EH (cell line): ENCODE results near the gene TM4SF20.
"Not testable (repeated sequence)": the region's sequence is repeated elsewhere in the genome, so short reads cannot be mapped to it uniquely, and the experiment has no call there.

Experiments
- DNase-seq: peaks from one replicate; pipeline ENCODE4 v3.0.0-alpha.2; 2015; ENCODE audit warnings: low read depth

Gene TM4SF20

DNA sequence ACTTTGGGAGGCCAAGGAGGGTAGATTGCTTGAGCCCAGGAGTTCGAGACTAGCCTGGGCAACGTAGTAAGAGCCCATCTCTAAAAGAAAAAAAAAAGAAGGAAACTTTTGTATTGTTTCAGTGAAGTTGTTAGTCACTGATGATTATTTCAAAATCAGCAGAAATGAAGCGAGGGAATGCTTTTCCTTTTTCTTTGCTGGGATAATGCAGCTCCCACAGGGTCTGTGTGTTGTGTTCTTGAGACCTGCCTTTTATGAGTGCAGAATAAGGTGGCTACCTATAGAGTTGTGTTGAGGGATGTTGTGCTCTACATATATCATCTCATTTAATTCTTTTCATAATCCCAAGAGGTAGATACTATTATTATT, 11.7 kb downstream of the TM4SF20 start:
- no peak for DNase-seq

DNA sequence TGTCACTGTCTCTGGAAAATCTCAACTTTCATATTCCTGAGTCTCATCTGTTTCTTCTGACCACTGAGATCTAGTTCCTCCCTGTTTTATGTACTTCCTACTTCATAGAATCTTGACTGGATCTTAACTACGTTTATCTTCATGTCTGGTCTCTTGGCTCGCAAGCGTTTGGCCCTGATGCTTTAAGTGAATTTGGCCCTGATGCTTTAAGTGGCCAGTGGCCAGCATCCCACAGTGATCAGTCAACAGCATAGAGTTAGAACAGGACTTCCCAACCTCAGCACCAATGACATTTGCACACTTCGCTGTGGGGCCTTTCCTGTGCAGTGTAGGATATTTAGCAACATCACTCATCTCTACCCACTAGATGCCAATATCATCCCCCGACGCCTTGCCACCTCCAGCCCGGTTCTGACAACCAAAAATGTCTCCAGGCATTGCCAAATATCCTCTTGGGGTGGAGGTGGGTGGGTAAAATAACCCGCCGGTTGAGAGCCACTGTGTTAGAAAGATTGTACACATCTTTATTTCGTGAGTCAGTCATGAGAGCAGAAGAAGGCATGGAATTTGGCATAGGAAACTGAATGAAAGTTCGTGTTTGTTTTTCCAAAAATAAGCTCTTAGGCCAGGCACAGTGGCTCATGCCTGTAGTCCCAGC, 12.2 kb downstream of the TM4SF20 start:
- DNase-seq: peak; percentile 91

DNA sequence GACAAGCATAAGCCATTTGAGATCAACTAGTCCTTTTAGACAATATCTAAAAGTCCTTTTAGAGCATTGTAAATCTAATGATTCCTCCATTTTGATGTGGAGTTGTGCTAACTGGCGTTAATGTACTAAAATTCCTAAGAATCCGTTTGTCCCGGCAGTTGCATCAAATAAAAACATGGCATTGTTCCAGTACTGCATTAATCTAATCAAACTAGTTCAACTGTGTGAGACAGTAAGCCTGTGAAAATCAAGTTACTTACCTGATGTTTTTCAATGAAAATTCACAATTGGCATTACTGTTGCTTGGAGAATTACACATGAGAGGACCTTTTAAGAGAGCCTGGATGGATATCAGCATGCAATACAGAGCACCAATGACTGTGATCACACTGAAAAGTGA, 13.3 kb downstream of the TM4SF20 start:
- DNase-seq: peak; percentile 36

DNA sequence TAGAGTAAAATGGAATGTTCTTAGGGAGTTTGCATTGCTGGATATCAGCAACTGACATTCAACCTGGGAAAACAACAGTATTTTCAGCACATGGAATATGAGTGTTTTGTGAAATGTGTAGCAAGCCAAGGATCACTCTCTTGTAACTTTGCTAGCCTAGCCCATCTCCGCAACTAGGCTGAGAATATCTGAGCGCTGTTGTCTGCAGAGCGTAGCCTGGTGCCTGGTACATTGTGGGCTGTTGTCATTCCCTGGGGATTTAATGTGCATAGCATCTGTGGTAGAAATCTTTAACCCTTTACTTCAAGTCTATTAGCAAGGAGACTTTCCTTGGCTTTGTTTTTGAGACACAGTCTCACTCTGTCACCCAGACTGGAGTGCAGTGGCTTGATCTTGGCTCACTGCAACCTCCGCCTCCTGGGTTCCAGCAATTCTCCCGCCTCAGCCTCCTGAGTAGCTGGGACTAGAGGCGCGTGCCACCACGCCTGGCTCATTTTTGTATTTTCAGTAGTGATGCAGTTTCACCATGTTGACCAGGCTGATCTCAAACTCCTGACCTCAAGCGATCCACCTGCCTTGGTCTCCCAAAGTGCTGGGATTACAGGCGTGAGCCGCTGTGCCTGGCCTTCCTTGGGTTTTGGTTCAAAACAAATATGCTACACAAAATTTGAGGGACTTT, 14.4 kb downstream of the TM4SF20 start:
- DNase-seq: not testable (repeated sequence)

DNA sequence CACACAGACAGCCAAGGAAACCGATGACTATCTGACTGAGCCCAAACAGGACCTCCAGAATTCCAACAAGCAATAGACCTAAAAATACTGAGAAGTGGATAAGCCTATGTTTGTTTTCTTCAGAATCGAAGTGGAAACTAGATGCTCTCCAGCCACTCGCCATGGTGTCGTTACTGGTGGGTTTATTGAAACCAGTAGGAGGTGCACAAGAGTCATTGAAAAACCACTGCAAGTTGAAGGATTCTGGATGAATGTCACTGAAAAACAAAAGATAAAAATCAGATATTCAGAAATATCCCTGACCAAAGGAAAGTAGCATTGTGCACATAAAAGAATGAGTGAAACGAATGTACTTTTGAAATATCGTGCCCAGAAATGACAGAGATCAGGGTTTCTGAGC, 15.3 kb downstream of the TM4SF20 start:
- no peak for DNase-seq

DNA sequence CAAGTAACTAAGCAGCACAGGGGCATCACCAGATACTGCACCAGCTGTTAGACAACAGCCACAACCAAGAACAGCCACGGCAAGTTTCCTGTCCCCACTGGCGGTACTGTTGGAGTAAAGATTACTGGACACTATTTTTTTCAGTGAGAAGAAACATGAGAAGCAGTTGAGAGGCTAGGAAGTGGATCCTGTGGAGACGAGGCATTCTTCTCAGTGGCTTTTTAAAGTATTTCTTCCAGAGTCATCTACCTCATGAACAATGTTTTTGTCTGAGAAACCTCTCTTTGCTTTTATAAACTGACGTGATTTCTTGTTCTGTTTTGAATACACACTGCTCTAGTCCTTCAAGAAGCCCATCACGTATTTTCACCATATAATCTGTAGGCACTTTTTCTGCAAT, 18.8 kb downstream of the TM4SF20 start:
- no peak for DNase-seq

DNA sequence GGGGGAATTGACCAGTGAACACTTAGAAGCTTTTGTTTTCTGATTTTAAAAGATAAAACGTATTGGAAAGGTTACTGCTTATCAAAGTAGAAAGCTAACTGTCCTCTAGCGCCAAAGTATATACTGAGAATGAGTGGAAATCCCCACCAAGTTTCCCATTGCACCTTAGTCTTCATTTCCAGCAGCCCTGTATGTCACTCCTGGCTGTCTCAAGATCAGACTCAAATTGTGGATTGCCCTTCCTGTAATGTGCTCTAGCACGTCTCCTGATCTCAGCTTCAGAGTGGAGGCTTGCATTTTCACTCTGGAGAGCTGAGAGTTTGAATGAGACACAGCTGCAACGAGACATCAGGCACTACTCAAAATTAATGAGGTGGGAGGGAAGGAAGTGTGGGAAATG, 27.5 kb downstream of the TM4SF20 start:
- no peak for DNase-seq

DNA sequence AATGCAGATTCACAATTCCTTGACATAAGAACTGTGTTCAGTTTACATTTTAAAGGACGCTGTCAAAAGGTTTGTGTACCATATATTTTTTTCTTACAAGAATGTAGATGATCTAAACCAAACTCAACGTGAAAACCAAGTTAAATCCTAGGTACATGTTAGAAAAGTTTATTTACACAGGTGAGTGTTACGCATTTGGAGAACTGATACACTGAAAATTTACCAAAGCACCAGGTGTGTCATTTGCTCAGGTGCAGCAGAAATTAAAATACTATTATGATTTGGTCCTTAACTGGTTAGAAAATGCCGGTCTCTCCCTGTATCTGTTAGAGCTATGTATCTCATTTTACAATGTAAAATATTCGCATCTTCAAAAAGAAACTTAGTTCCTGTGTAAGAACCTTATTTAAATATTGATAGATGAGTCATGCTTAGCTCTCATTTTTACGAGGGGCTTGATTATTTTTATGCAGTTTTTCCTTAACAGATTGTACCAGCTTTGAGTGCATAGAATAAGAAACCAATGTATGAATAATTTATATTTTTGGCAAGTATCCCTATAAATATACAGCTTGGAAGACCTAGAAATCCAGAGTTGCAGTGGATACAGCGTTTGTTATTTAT, 29.0 kb downstream of the TM4SF20 start:
- DNase-seq: no peak

DNA sequence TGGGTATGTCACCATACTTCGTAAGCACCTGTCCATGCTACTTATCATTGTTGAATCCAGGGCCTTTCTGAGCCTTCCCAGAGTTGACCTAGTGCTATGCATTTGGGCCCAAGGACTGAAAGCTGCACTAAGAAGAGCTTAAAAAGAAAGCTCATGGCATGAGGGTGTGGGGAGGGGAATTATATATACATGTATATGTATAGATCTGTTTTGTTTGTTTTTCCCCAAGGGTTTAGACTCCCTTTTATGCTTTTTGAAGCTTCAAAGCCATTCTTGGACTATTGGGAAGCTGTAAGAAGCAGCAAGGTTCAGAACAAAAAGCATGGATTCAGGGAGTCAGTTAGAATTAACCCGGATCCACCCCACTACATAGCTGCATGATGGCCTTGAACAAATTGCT, 30.8 kb downstream of the TM4SF20 start:
- no peak for DNase-seq

DNA sequence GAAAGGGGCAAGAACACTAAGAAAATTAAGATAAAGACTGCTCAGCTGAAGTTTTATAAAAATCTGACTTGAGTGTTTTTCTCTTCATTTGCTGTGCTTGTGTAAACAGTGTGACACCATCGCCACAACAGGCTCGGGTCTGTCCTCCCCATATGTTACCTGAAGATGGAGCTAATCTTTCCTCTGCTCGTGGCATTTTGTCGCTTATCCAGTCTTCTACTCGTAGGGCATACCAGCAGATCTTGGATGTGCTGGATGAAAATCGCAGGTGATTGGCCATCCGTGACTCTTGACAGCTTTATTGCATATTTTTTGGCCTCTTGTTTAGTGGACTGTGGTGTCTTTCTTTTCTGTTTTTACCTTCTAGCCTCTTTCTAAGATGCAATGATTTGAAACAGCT, 32.0 kb downstream of the TM4SF20 start:
- DNase-seq: no peak

DNA sequence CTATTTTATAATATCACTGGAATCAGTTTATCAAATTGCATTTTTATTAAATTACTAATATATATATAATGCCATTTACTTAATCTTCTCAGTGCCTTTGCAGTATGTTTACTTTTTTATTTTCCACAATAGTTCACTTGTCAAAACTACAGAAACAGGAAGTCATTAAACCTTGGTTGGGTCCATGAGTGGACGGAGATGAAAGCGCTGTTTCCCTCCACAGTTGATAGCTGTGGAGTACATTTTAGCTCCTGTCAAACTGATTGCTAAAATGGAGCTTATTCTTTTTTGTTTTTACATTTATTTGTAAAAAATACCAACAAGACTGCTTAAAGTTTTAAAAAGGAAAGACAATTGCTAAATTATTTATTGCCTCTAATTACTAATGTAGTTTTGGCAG, 34.9 kb downstream of the TM4SF20 start:
- DNase-seq: no peak

DNA sequence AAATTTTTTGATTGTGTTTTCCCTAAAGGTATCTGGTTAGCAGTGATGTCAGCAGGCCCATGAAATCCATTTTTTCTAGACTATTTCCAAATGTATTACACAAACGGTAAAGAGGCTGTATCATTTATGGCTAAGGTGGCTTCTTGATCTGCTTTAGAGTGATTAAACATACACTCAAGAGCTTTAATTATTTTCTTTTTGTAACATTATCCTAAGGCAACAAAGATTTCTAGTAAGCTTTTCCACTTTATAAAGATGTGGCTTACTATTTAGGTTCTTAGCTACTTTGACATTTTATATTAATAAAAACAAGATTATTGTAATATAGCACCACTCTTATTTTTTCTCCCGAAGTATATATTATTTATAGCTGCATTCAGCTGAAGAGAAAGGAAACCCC, 37.6 kb downstream of the TM4SF20 start:
- DNase-seq: no peak

DNA sequence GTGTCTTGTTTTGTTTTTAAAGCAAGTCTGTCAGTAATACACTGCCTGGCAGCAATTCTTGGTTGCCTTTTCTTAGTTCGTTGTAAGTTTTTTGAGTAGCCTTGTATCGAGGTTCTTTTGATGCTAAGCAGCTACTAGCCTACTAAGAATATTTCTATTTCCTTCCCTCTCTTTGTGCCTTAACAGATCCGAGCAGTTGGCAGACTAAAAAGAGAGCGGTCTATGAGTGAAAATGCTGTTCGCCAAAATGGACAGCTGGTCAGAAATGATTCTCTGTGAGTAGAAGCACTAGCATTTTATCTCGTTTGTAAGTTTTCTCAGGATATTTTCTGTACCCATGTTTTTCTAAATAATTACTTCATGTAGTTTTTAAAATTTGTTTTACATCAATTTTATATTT, 39.0 kb downstream of the TM4SF20 start:
- DNase-seq: no peak

DNA sequence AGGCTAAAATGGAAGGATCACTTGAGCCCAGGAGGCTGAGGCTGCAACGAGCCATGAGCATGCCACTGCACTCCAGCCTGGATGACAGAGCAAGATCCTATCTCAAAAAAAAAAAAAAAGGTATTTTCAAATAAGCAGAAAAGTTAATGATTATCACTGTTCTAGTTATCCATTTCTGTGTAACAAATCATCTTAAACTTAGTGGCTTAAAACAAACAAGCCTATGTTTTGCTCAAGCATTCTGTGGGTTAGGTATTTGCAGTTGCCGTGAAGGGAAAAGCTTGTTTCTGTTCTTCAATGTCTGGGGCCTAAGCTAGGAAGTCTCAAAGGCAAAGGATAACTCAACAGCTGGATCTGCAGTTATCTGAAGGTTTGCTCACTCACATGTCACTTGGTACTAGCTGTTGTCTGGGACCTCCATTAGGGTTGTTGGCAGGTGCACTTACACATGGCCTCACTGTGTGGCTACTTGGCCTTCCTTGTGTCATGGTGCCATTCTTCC, 40.0 kb downstream of the TM4SF20 start:
- DNase-seq: no peak

DNA sequence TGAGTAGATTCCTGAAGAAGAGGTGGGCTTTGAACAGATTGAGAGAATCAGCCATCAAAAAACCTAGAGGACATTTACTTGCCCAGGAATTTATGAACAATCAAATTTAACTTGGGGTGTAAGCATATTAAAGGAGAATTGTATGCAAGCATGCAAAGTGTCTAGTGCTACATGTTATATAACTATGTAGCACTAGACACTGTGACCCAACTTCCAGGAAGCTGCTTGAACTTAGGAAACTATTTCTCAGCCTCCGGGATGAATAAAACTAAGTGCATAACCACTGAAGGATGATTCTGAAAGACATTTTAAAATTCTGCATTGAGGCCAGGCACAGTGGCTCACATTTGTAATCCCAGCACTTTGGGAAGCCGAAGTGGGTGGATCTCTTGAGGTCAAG, 41.7 kb downstream of the TM4SF20 start:
- no peak for DNase-seq

DNA sequence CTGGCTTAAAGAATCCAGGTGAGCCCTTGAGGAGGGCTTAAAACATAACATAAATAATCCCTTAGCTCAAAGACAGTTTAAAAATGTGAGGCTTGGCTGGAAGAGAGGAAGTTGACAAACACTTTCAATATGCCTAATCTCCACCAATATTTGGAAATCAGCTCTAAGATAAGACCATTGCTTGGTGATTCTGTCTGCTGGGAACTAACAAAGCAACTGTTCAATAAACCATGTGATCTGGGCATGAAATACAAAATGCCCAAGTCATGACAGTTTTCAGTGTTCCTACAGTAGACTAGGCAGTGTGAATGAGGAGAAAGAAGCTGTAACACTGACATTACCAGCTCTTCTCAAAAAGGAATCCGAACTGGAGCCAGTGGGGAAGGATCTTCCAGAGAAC, 43.4 kb downstream of the TM4SF20 start:
- no peak for DNase-seq

DNA sequence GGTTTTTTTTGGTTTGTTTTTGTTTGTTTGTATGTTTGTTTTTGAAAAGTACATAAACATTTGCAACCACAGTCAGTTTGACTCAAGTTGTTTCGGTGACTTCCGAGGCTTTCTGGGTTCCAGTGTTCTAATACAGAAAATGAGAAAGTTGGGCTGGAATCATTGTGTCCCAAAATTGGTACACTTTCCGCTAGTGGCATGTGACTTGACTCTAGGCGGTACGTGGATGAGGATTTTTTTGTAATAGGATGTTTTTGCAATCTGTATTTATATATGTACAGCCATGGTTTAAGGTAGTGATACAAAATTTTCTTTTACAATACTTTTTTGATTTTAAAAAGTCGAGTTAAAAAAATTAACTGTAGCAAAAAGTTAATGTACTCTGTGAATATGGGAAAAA, 52.3 kb downstream of the TM4SF20 start:
- DNase-seq: no peak

DNA sequence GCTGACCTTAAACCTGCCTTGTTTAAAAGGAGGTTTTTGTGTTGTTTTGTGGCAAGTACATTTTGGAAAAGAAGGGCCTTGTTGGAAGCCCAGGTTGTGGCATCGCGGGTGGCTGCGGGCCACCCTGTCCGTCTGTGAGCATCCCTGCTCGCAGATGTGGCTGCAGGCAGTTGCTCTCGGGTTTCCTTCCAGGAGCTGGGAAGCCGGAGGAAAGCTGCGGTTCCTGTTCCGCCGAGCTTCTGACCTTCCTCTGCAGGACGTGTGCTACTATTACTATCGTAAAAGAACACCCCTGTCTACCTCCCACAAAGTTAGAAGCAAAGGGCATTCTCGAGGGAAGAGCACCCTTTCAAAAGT, 53.3 kb downstream of the TM4SF20 start:
- DNase-seq: peak; percentile 68

DNA sequence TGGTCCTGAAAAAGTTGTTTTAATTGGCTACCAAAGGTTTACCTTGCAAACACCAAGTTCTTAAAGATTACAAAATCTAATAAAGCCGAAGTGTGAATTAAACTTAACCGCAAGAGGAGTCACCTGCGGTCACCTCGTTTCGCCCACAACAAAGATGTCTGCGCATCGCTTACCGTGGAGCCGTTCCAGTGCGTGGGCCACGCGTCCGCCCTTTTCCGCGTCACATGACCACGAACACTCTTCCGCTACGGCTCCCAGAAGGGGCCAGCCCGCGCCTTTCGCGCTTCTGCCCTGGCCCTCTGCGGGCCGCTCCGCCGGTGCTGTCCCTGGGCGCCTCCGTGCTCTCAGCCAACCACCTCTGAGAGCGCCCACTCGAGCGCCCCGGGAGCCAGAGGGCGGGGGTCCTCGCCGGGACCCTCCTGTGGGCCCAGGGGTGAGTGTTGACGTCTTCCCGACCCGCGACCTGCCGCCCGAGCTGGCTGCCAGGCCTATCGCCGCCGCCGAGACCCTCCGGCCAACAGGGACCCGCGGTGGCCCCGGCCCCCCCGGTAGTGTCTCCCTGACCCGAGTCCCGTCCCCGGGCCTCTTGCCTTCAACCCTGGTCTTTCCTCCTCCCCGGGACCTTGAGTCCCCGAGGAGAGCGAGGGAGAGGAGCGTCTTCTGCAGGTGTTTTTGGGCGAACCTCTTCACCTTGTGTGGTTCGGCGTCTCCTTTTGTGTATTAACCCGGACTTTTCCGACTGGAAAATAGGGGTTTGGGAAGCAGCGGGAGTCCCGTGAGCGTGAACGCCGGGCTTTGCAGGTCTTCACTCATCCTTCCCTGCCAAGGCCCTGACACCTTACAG, 53.9 kb downstream of the TM4SF20 start, which contains the start of gene MFF:
TSS of gene MFF (plus strand) at position 257 of the 844 bp plus-strand sequence. CDS start 5,415 bp downstream, outside the sequence.
- DNase-seq: peak; percentile 91

DNA sequence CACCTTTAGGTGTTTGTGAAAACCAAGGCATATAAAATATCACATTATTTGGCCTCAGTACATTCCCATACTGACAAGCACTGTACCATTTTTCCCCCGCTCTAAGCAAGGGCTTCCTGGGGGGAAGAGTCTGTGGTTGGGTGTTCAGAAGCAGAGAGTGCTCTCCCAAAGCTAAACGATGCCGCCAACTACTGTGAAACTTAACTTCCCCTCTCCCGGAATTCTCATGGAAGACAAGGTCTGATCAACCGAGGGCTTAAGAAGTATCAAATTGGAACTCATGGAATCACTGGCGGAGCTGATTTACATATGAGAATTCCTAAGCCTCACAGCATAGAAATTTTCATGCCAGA, 54.5 kb downstream of the TM4SF20 start:
- DNase-seq: no peak

DNA sequence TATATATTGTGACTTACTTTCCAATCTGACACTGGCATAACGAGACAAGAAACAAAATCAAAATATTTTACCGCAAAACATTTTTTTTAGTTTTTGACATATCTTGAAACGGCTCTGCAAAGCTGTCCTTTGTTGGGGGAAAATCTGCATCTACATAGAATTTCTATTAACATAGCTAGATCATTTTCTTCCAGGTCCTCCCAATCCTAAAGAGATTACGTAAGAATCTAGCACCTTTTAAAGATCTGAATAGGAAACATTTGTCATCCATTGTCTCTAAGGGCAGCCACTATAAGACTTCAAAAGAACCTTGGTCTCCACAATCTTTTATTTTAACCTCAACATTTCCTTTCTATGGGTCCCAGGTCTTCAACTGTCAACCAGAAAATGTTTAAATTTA, 55.3 kb downstream of the TM4SF20 start:
- no peak for DNase-seq

DNA sequence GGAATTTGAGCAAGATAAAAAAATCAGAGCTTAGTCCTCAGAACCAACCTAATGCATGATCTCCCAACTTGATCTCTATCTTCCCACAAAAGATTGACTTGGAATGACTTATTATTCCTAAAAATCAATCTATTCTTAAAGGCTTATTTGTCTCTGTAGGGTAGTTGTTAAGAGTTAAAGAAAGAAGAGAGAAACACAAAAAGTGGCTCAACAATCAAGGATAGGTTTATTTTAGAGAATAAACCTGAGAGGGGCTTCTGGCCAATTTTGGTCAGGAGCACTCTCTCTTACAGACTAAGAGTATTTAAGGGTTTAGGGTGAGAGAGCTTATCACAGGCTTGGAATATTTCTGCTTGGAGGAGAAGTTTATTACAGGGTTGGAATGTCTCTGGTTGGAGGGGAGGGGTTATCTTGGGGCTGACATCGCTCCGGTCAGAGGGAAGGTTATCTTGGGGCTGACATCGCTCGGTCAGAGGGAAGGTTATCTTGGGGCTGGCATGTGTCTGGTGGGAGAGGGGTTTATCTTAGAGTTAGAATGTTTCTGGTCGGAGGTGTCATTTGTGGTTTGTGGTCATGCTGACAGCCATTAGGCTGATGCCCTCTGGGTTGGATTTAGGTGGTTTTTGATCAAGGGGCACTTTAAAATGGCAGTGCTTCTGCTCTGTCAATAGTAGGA, 56.4 kb downstream of the TM4SF20 start:
- DNase-seq: no peak
